ENCODE data around the gene CMC2.

The CMC2 gene

GRCh38 chr16:81001330-81001729 is 5.4 kb downstream of the CMC2 start:
- DNase-seq = no peak

GRCh38 chr16:81000873-81001272 is 5.8 kb downstream of the CMC2 start:
- DNase-seq = no peak

GRCh38 chr16:80997964-80998620 is 8.6 kb downstream of the CMC2 start:
- DNase-seq = no peak

- DNase-seq = no peak
These were observed 9.4 kb downstream of the CMC2 start for GRCh38 chr16:80997139-80997798.

GRCh38 chr16:80996688-80997138 is 10.0 kb downstream of the CMC2 start:
- no peak for DNase-seq

- no peak for DNase-seq
These were observed 12.2 kb downstream of the CMC2 start for GRCh38 chr16:80994451-80994850.

GRCh38 chr16:80993834-80994233 is 12.9 kb downstream of the CMC2 start:
- DNase-seq = no peak

GRCh38 chr16:80993307-80993706 is 13.4 kb downstream of the CMC2 start:
- no peak for DNase-seq

GRCh38 chr16:80992676-80993293 is 13.9 kb downstream of the CMC2 start:
- no peak for DNase-seq

GRCh38 chr16:80991792-80992430 is 14.8 kb downstream of the CMC2 start:
- DNase-seq = no peak

GRCh38 chr16:80990978-80991377 is 15.7 kb downstream of the CMC2 start:
- no peak for DNase-seq

GRCh38 chr16:80990577-80990976 is 16.1 kb downstream of the CMC2 start:
- no peak for DNase-seq

GRCh38 chr16:80989801-80990200 is 16.9 kb downstream of the CMC2 start:
- no peak for DNase-seq

- DNase-seq = no peak
These were observed 17.9 kb downstream of the CMC2 start for GRCh38 chr16:80988756-80989155.

GRCh38 chr16:80986557-80986956 is 20.1 kb downstream of the CMC2 start:
- DNase-seq = no peak

GRCh38 chr16:80985611-80986010 is 21.1 kb downstream of the CMC2 start:
- DNase-seq = no peak

- DNase-seq = no peak
These were observed 22.4 kb downstream of the CMC2 start for GRCh38 chr16:80984124-80984892.

GRCh38 chr16:80982646-80983045 is 24.0 kb downstream of the CMC2 start:
- DNase-seq = no peak

GRCh38 chr16:80981103-80981502 is 25.6 kb downstream of the CMC2 start:
- no peak for DNase-seq

GRCh38 chr16:80976946-80977345 is 29.7 kb downstream of the CMC2 start:
- DNase-seq = no peak

- no peak for DNase-seq
These were observed 31.9 kb downstream of the CMC2 start for GRCh38 chr16:80974649-80975376.

GRCh38 chr16:80973991-80974390 is 32.7 kb downstream of the CMC2 start:
- DNase-seq = no peak

All from activated effector memory CD4-positive, alpha-beta T cell treated with Interleukin-2 at 50 U/mL for 16 hours (primary cell).